ENCODE data around the gene PDZRN4.
"Not testable (repeated sequence)": the region's sequence is repeated elsewhere in the genome, so short reads cannot be mapped to it uniquely, and the experiment has no call there.

GRCh38 chr12:41615174-41615573, 427.1 kb downstream of the PDZRN4 start:
- not testable (repeated sequence) for TF ChIP-seq SP1 (IDR thresholded peaks at IDR 0.05); SUZ12 (IDR thresholded peaks at IDR 0.05); FOXM1 (IDR thresholded peaks at IDR 0.05; ENCODE audit: borderline replicate concordance); FOXA1 (IDR thresholded peaks at IDR 0.05); FOXK2 (IDR thresholded peaks at IDR 0.05); BHLHE40 (IDR thresholded peaks at IDR 0.05; ENCODE audit: borderline replicate concordance); HDGF (IDR thresholded peaks at IDR 0.05; ENCODE audit: borderline replicate concordance)

Measured in HEK293T (cell line).